ENCODE measurements around the gene SFT2D1.

- TF ChIP-seq CTCF (IDR thresholded peaks at IDR 0.05) (no peak), POLR2A (IDR thresholded peaks at IDR 0.05) (no peak)
Observed at GRCh38 chr6:166301611-166302529, 40.5 kb downstream of the SFT2D1 start.
